ENCODE results near the gene ABCC3.
A peak's percentile ranks its signal among the peaks of the same experiment; 100 is the strongest.

The ABCC3 gene

DNA sequence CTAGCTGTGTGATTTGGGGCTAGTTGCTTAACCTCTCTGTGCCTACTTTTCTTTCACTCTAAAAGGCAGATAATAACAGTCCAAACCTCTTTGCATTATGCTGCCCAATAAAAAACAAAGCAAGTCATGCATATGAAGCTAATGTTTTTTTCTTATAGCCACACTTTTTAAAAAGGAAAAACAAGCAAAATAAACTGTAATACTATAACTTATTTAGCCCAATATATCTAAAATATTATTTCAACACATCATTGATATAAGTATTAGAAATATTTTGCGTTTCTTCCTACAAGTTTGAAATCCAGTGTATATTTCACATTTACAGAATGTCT, 50.6 kb downstream of the ABCC3 start:
- H2AFZ ChIP-seq (ENCODE audit: low read depth, low read length): no peak overlapping the region
- DNase-seq: no peak
- no peak overlapping the region for H3K4ac ChIP-seq (ENCODE audit: low read depth in 1 of 2, low read length in 2 of 2)
- H3K27me3 ChIP-seq (ENCODE audit: control insufficient read depth in 1 of 2, insufficient read depth in 1 of 2, low read length in 2 of 2): no peaks in the 10 kb centered on the region
- H3K9me3 ChIP-seq (ENCODE audit: control insufficient read depth, low read length): no peaks in the 10 kb centered on the region
- WGBS: 100% methylated on average over 1 of the region's 1 CpG
- H3K4me1 ChIP-seq (ENCODE audit: control insufficient read depth, insufficient read depth, low read depth, low read length): peaks cover 54% of the 10 kb centered on the region
- no peak overlapping the region for H4K8ac ChIP-seq (ENCODE audit: low read length)
- no peak overlapping the region for H2BK5ac ChIP-seq (ENCODE audit: low read depth, low read length, poor library complexity, severe bottlenecking)
- H3K27ac ChIP-seq (ENCODE audit: low read length, poor library complexity, severe bottlenecking): no peak overlapping the region
- no peaks in the 10 kb centered on the region for H3K79me1 ChIP-seq (replicated peaks; ENCODE audit: low read length, poor library complexity, severe bottlenecking)
- H2AK5ac ChIP-seq (ENCODE audit: low read length, severe bottlenecking): peak overlapping the region; percentile 87
- no peak overlapping the region for H3K9ac ChIP-seq (ENCODE audit: low read length)
- H2BK15ac ChIP-seq (ENCODE audit: low read depth, poor library complexity, severe bottlenecking): peak overlapping the region; percentile 38
- H2BK12ac ChIP-seq (ENCODE audit: low read length in 2 of 2): no peak overlapping the region
- no peak overlapping the region for H3K14ac ChIP-seq (ENCODE audit: low read length in 2 of 2)
- no peak overlapping the region for H3K18ac ChIP-seq (ENCODE audit: low read depth in 1 of 2, low read length in 2 of 2)
- H3K23ac ChIP-seq (ENCODE audit: low read length in 2 of 2): no peak overlapping the region
- no peak overlapping the region for H3K4me3 ChIP-seq (ENCODE audit: insufficient read depth in 1 of 2, low read depth in 1 of 2, low read length in 2 of 2)
- no peaks in the 10 kb centered on the region for H3K36me3 ChIP-seq (ENCODE audit: control insufficient read depth in 1 of 2, insufficient read depth in 2 of 2, low read depth in 1 of 2, low read length in 2 of 2)
- H3K4me2 ChIP-seq (ENCODE audit: low read length, poor library complexity, severe bottlenecking): no peak overlapping the region
- H4K91ac ChIP-seq (ENCODE audit: low read length): no peak overlapping the region
- H2BK120ac ChIP-seq (ENCODE audit: low read depth, low read length): no peak overlapping the region

DNA sequence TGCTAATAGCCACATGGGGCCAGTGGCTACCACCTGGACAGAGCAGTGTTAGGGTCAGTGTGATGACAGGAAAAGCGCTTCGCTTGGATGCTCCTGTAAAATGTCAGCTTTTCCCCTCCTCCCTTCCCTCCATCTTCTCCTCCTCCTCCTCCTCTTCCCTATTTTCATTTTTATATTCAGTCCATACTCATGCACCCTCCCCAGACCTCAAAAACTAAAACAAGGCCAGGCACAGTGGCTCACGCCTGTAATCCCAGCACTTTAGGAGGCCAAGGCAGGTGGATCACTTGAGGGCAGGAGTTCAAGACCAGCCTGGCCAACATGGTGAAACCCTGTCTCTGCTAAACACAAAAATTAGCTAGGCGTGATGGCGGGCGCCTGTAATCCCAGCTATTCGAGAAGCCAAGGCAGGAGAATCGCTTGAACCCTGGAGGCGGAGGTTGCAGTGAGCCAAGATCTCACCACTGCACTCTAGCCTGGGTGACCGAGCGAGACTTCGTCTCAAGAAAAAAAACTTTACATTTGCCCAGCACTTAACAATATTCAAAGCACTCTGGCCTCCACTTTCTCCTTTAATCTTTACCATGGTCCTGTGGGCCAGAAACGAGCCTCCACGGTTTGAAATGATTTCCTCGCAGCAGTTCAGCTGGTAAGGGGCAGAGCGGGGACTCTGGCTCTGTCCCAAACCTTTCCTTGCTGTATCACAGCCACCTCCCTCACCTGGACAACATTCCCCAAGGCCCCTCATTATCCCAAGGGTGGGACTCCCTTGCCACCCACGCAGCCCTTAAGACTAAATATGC, 51.2 kb downstream of the ABCC3 start:
- Histone ChIP-seq H3K14ac (ENCODE audit: low read length in 2 of 2) (no peak overlapping the region), H3K4me1 (ENCODE audit: control insufficient read depth, insufficient read depth, low read depth, low read length) (peaks cover 60% of the 10 kb centered on the region), H3K27me3 (ENCODE audit: control insufficient read depth in 1 of 2, insufficient read depth in 1 of 2, low read length in 2 of 2) (no peaks in the 10 kb centered on the region), H2BK120ac (ENCODE audit: low read depth, low read length) (no peak overlapping the region), H3K23ac (ENCODE audit: low read length in 2 of 2) (no peak overlapping the region), H2BK5ac (ENCODE audit: low read depth, low read length, poor library complexity, severe bottlenecking) (no peak overlapping the region), H3K79me1 (replicated peaks; ENCODE audit: low read length, poor library complexity, severe bottlenecking) (no peaks in the 10 kb centered on the region), H3K4me3 (ENCODE audit: insufficient read depth in 1 of 2, low read depth in 1 of 2, low read length in 2 of 2) (peak overlapping the region in 1 of 2 experiments; percentile 34), H3K4ac (ENCODE audit: low read depth in 1 of 2, low read length in 2 of 2) (no peak overlapping the region), H3K27ac (ENCODE audit: low read length, poor library complexity, severe bottlenecking) (peak overlapping the region; percentile 51), H3K4me2 (ENCODE audit: low read length, poor library complexity, severe bottlenecking) (no peak overlapping the region), H3K36me3 (ENCODE audit: control insufficient read depth in 1 of 2, insufficient read depth in 2 of 2, low read depth in 1 of 2, low read length in 2 of 2) (no peaks in the 10 kb centered on the region), H2AFZ (ENCODE audit: low read depth, low read length) (no peak overlapping the region), H2AK5ac (ENCODE audit: low read length, severe bottlenecking) (peak overlapping the region; percentile 85), H4K8ac (ENCODE audit: low read length) (no peak overlapping the region), H3K9me3 (ENCODE audit: control insufficient read depth, low read length) (no peaks in the 10 kb centered on the region), H3K9ac (ENCODE audit: low read length) (no peak overlapping the region), H2BK12ac (ENCODE audit: low read length in 2 of 2) (peak overlapping the region in 1 of 2 experiments; percentile 56), H4K91ac (ENCODE audit: low read length) (no peak overlapping the region), H3K18ac (ENCODE audit: low read depth in 1 of 2, low read length in 2 of 2) (no peak overlapping the region), H2BK15ac (ENCODE audit: low read depth, poor library complexity, severe bottlenecking) (no peak overlapping the region)
- DNase-seq: no peak
- 93% methylated on average over 17 of the region's 17 CpGs for WGBS

DNA sequence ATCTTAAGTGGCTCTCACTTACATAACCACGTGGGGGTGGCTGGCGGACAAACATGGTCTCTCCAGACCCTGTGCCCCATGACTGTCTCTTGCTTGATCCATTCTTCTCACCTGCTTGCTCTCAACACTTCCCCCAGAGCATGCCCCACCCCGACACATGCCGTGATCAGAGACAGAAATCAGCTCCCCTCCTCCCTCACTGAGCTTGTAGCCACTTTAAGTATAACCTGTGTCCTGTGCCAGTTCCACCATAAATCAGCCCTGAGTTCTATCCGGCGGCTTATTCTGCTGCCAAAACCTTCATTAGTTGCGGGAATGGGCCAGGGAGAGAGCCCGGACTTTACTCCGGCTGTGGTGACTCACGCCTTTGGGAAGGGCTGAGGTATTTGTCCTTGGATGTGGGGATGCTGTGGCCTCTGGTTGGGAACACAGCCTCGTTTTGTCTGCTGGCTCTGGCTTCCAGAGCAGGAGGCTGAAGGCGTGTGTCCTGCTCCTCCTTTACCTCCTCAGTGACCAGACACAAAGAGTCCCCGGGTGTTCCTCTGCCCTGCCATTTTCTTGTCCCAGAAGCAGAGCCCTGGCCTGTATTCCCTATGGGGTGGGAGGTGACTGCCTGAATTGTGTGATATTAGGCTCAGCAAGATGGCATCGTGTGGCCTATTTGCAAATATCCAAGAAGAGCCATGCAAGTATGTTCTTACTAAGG, 52.0 kb downstream of the ABCC3 start:
- Histone ChIP-seq H3K4me3 (ENCODE audit: insufficient read depth in 1 of 2, low read depth in 1 of 2, low read length in 2 of 2) (peak overlapping the region in 1 of 2 experiments; percentile 34), H2AK5ac (ENCODE audit: low read length, severe bottlenecking) (peak overlapping the region; percentile 42), H3K18ac (ENCODE audit: low read depth in 1 of 2, low read length in 2 of 2) (peak overlapping the region; percentile 14 to 57), H4K91ac (ENCODE audit: low read length) (no peak overlapping the region), H3K4me2 (ENCODE audit: low read length, poor library complexity, severe bottlenecking) (no peak overlapping the region), H3K4me1 (ENCODE audit: control insufficient read depth, insufficient read depth, low read depth, low read length) (peaks cover 57% of the 10 kb centered on the region), H2BK12ac (ENCODE audit: low read length in 2 of 2) (no peak overlapping the region), H3K36me3 (ENCODE audit: control insufficient read depth in 1 of 2, insufficient read depth in 2 of 2, low read depth in 1 of 2, low read length in 2 of 2) (peaks cover 0 to 2% of the 10 kb centered on the region in 2 experiments), H2BK5ac (ENCODE audit: low read depth, low read length, poor library complexity, severe bottlenecking) (no peak overlapping the region), H3K27me3 (ENCODE audit: control insufficient read depth in 1 of 2, insufficient read depth in 1 of 2, low read length in 2 of 2) (no peaks in the 10 kb centered on the region), H3K79me1 (replicated peaks; ENCODE audit: low read length, poor library complexity, severe bottlenecking) (peaks cover 3% of the 10 kb centered on the region), H2BK120ac (ENCODE audit: low read depth, low read length) (no peak overlapping the region), H2AFZ (ENCODE audit: low read depth, low read length) (no peak overlapping the region), H3K27ac (ENCODE audit: low read length, poor library complexity, severe bottlenecking) (peak overlapping the region; percentile 51), H3K9me3 (ENCODE audit: control insufficient read depth, low read length) (no peaks in the 10 kb centered on the region), H3K14ac (ENCODE audit: low read length in 2 of 2) (no peak overlapping the region), H3K9ac (ENCODE audit: low read length) (peak overlapping the region; percentile 11), H4K8ac (ENCODE audit: low read length) (peak overlapping the region; percentile 21), H3K23ac (ENCODE audit: low read length in 2 of 2) (no peak overlapping the region), H3K4ac (ENCODE audit: low read depth in 1 of 2, low read length in 2 of 2) (no peak overlapping the region), H2BK15ac (ENCODE audit: low read depth, poor library complexity, severe bottlenecking) (no peak overlapping the region)
- 35% methylated on average over 13 of the region's 14 CpGs for WGBS
- DNase-seq: peak; percentile 72
